Thymus (tissue), 11 donors: ENCODE measurements around the gene FLT3. TPM values are rescaled to one million over a fixed set of nuclear protein-coding genes. Genes with fewer than 3 reads are reported as not detected.
A peak's percentile ranks its signal among the peaks of the same experiment; 100 is the strongest.

ENCODE experiments used
- DNase-seq, 9 donors: peaks; one replicate each; pipeline ENCODE4 v3.0.0-alpha.2; 2013; ENCODE audit warnings: low spot score in 9 of 9, low read depth in 6 of 9, missing footprints in 1 of 9
- H3K27ac ChIP-seq, 2 donors: one replicate each; pipeline ENCODE4 v1.5.1; 2013; ENCODE audit warnings: control low read depth in 1 of 2, low read depth in 1 of 2, low read length in 1 of 2, mild to moderate bottlenecking in 1 of 2, moderate library complexity in 1 of 2
- H3K27me3 ChIP-seq, 2 donors: one replicate each; pipeline ENCODE4 v1.5.1; 2013; ENCODE audit warnings: low read length in 1 of 2; ENCODE audit not compliant: control insufficient read depth in 2 of 2, insufficient read depth in 1 of 2
- H3K36me3 ChIP-seq, 2 donors: one replicate each; pipeline ENCODE4 v1.5.1; 2013; ENCODE audit warnings: low read length in 1 of 2, mild to moderate bottlenecking in 1 of 2, moderate library complexity in 1 of 2; ENCODE audit not compliant: control insufficient read depth in 2 of 2, insufficient read depth in 2 of 2
- H3K4me1 ChIP-seq, 2 donors: one replicate each; pipeline ENCODE4 v1.5.1; 2013; ENCODE audit warnings: low read length in 2 of 2; ENCODE audit not compliant: control insufficient read depth in 2 of 2, insufficient read depth in 2 of 2
- H3K4me3 ChIP-seq, 2 donors: one replicate each; pipeline ENCODE4 v1.5.1; 2013; ENCODE audit warnings: low read length in 2 of 2, control low read depth in 1 of 2, mild to moderate bottlenecking in 1 of 2
- H3K9me3 ChIP-seq, 2 donors: one replicate each; pipeline ENCODE4 v1.5.1; 2013; ENCODE audit warnings: low read length in 1 of 2, mild to moderate bottlenecking in 1 of 2; ENCODE audit not compliant: control insufficient read depth in 2 of 2, insufficient read depth in 1 of 2
- WGBS: extraction: QIAGEN DNeasy Blood & Tissue Kit; methylation state at CpG from one replicate; pipeline ENCODE4 v1.1.7; 2013; 5-methylcytosine and 5-hydroxymethylcytosine counted together
- polyA plus RNA-seq: library from polyadenylated mRNA; stranded (reverse); fragments of 200-250 nt; gene quantifications from one replicate; pipeline ENCODE4 v1.2.3, GENCODE V29; 2013
- total RNA-seq: library from RNA; stranded (reverse); fragments of 120-200 nt; gene quantifications from one replicate; pipeline ENCODE4 v1.2.4, GENCODE V29; 2013
- donor health status: healthy.

The FLT3 gene
- total and polyA plus RNA-seq, 2 donors, result 8.3 to 11.6 TPM

DNA sequence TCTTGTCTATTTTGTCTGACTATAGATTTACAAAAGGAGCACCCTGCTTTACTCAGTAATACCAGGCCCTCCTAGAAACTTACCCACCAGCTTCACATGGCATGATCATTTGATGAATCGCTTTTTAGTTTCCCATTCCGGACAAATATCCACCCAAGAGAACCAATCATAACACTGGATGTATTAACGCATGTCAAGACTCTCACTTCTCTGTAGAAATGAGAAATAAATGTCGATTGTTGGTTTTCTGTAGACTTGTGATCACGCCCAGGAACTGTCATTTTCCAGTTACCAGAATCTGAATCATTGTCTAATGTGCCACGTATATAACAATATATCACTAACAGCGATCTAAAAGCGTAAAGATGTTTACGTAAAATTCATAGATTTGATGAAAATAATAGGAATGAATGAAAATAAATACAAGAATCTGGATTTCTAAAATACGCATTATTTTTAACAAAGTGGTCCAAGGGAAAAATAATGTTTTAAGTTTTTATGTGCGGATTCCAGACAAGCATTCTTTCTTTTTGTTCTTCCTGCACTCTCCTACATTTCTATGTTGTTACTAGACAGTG is 145.3 kb downstream of the FLT3 start:
- H3K4me3 ChIP-seq, result no peak overlapping the region
- H3K27me3 ChIP-seq, result peaks cover 54 to 90% of the 10 kb centered on the region in 2 donors
- no peaks in the 10 kb centered on the region for H3K9me3 ChIP-seq
- peaks cover 0 to 11% of the 10 kb centered on the region in 2 donors for H3K4me1 ChIP-seq
- no peak overlapping the region for H3K27ac ChIP-seq
- WGBS, result 44% methylated on average over 11 of the region's 11 CpGs
- no peaks in the 10 kb centered on the region for H3K36me3 ChIP-seq
- DNase-seq, result no peak

DNA sequence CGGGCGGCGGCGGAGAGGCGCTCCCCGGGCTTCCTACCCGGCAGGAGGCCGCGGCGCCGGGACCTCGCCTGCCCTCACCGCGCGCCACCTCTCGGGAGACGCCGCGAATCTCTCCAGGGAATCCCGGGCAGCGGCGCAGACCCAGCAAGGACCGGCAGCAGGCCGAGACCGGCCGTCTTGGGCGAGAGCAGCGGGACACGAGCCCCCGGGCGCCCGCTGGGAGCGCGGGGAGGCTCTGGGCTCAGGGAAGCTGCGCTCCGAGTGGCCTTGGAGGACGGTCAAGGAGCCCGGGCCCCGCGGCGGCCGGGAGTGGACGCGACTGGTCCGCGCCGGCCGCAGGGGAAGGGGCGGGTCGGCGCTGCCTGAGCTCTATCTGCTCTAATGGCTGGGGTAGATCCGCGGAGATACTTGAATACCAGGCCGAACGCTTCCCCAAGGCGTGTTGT is 145.9 kb downstream of the FLT3 start:
- no peaks in the 10 kb centered on the region for H3K36me3 ChIP-seq
- DNase-seq, result no peak
- peaks cover 47 to 83% of the 10 kb centered on the region in 2 donors for H3K27me3 ChIP-seq
- H3K9me3 ChIP-seq, result no peaks in the 10 kb centered on the region
- H3K4me3 ChIP-seq, result peak overlapping the region in 1 of 2 donors; percentile 48
- no peak overlapping the region for H3K27ac ChIP-seq
- WGBS, result 7% methylated on average over 56 of the region's 56 CpGs
- peaks cover 0 to 11% of the 10 kb centered on the region in 2 donors for H3K4me1 ChIP-seq

DNA sequence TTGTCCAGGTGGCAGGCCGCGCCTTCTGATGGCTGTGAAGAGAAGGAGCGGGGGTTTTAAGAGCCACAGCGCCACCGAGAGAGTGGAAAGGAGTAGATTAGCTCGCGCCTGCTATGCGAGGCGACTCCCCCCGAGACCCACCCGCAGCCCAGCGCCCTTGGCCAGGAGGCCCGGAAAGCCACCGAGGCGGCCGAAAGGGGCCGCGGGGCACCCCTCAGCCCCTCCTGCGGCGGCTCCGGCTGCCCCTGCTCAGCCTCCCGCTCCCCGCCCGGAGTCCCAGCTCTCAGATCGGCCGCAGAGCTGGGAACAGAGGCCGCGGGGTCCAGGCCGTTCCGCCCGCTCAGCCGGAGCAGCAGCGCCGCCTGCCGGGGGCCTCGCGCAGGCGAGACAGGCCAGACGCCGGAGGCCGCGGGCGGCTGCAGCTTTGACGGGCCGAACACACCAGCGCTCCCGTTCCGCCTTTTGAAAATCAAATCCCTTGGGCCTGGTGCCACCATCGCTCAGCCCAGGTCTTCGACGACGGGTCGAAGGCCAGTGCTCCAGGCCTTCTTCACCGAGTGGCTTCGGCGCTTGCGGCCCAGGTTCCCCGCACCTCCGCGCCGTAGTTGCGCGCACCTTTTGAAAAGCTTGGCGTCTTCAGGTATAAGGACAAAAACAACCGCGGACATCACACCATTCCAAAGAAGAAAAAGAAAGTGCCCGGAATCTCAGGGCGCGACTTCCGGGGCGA is 146.5 kb downstream of the FLT3 start:
- peak in 8 of 9 donors; percentile 27 to 70 (median 36) for DNase-seq
- Histone ChIP-seq H3K27ac (no peak overlapping the region), H3K36me3 (no peaks in the 10 kb centered on the region), H3K27me3 (peaks cover 41 to 77% of the 10 kb centered on the region in 2 donors), H3K9me3 (no peaks in the 10 kb centered on the region), H3K4me1 (peaks cover 0 to 11% of the 10 kb centered on the region in 2 donors), H3K4me3 (peak overlapping the region in 1 of 2 donors; percentile 48)
- WGBS, result 2% methylated on average over 71 of the region's 71 CpGs

Other genes starting within 250 kb of the FLT3 start
- gene PDX1, start 180.6 kb downstream of the FLT3 start, total RNA-seq, result not detected
- gene PDX1, start 180.6 kb downstream of the FLT3 start, polyA plus RNA-seq, result 0.05 TPM
- gene CDX2, start 131.3 kb downstream of the FLT3 start, total RNA-seq, result 0.09 TPM
- gene CDX2, start 131.3 kb downstream of the FLT3 start, polyA plus RNA-seq, result 0.64 TPM
- gene URAD, start 111.9 kb downstream of the FLT3 start, total RNA-seq, result 0.38 TPM
- 0.39 TPM for gene URAD, start 111.9 kb downstream of the FLT3 start, polyA plus RNA-seq
- 22.1 TPM for gene PAN3, start 38.0 kb upstream of the FLT3 start, total RNA-seq
- gene PAN3, start 38.0 kb upstream of the FLT3 start, polyA plus RNA-seq, result 46.1 TPM